Dendritic cell treated with granulocyte-macrophage colony-stimulating factor and Interleukin-4, amounts not matched to agents 40 ng/mL and 50 ng/mL, for 4 days (primary cell): Measurements from ENCODE around the gene TBC1D1.
A peak's percentile ranks its signal among the peaks of the same experiment; 100 is the strongest.
"Not testable (repeated sequence)": the region's sequence is repeated elsewhere in the genome, so short reads cannot be mapped to it uniquely, and the experiment has no call there.

Experiments used
- H3K27ac Mint-ChIP-seq: one replicate; pipeline ENCODE4 v1.8.0; 2022; ENCODE audit warnings: mild to moderate bottlenecking, mixed read lengths
- H3K27me3 Mint-ChIP-seq: one replicate; pipeline ENCODE4 v1.8.0; 2022; ENCODE audit warnings: mild to moderate bottlenecking, mixed read lengths
- H3K36me3 Mint-ChIP-seq: one replicate; pipeline ENCODE4 v1.8.0; 2022; ENCODE audit warnings: low read depth, mixed read lengths
- H3K4me1 Mint-ChIP-seq: one replicate; pipeline ENCODE4 v1.8.0; 2022; ENCODE audit warnings: low read depth, mixed read lengths
- H3K4me3 Mint-ChIP-seq: one replicate; pipeline ENCODE4 v1.8.0; 2022; ENCODE audit warnings: mild to moderate bottlenecking, moderate library complexity, mixed read lengths
- H3K9me3 Mint-ChIP-seq: one replicate; pipeline ENCODE4 v1.8.0; 2022; ENCODE audit warnings: mixed read lengths
- intact Hi-C: fragments of 100-400 bp; cut with micrococcal nuclease; formaldehyde crosslinking; loops from one replicate; pipeline ENCODE4 v1.15.0; 2022

Gene TBC1D1

DNA sequence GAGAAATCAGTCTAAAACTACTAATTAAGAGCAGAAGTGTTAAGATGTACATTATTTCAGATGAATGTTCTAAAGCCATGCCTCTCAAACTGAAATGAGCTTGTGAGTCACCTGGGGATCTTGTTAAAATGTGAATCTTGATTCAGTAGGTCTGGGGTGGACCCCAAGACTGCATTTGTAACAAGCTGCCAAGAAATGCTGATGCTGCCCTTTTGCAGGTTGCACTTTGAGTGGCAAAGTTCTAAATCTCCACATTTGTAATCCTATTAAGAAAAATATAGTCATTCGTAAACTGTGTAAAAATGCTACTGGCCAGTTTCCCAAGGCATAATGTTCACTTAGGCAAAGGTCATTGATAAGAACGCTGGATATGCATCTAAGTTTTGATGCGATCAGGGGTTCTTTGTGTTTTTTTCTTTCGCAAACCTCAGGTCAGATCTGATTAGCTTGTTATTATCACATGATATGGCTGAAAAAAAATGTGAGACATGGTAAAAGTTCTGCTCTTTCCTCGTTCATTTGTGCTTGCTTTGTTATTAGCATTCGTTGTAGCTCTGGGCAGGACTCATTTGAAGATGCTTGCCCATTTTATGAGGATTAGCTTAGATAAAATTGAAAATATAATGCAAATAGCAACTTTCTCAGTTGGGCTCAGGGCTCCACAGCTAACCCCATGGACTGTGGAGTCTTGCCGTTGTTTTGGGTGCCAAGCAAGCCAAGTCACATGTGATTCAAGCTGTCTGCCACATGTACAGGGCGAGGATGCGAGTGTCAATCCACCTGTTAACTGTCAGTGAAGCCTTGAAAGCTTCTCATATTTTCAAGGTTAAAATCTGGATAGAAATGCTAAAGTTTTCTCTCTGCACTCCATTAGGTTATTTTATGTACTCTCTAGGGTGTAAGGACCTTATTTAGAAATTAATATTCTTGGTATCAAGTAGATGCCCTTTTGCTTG lies 12.1 kb downstream of the TBC1D1 start:
- Mint-ChIP-seq H3K9me3 (no peaks in the 10 kb centered on the region), H3K27ac (no peak overlapping the region), H3K4me1 (peaks cover 24% of the 10 kb centered on the region), H3K4me3 (no peak overlapping the region), H3K36me3 (peaks cover 19% of the 10 kb centered on the region), H3K27me3 (no peaks in the 10 kb centered on the region)
- intact Hi-C loops: no loop called here

DNA sequence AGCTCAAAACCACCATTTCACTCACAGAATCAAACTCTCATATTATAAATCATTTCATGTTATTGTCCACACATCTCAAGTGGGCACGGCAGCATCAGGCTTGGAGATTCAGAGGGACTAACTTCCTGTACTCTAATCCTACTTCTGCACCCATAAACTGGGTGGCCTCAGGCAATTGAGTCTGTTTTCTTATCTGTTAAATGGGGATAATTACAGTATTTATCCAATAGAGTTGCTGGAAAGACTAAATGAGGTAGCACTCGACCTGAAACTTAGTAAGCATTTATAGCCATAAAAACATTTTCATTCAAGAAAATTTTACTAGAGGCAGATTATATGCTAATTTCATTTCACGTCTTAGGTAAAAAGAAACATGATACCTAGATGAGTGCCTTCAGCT lies 13.0 kb downstream of the TBC1D1 start:
- Mint-ChIP-seq H3K9me3 (no peaks in the 10 kb centered on the region), H3K36me3 (peaks cover 19% of the 10 kb centered on the region), H3K4me3 (no peak overlapping the region), H3K4me1 (peaks cover 26% of the 10 kb centered on the region), H3K27me3 (no peaks in the 10 kb centered on the region), H3K27ac (no peak overlapping the region)
- intact Hi-C loops: no loop called here

DNA sequence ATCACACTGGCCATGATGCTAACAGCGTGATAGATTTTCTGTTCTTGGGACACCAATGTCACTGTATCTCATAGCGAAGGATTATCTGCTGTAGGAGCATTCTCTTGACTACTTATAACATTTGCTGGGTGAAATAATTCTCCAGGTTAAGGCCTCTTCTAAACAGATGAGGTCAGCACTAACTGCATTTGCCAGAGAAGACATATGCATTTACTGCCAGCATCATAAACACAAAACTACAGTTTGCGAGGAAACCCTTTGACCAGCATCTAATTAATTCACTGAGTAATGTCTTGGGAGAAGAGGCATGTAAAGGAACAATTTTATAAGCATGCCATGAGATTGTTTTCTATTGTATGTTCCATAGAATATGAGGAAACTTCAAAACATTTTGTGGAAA lies 13.9 kb downstream of the TBC1D1 start:
- intact Hi-C loops: no loop called here
- peaks cover 13% of the 10 kb centered on the region for H3K36me3 Mint-ChIP-seq
- no peak overlapping the region for H3K4me3 Mint-ChIP-seq
- H3K27ac Mint-ChIP-seq: no peak overlapping the region
- H3K27me3 Mint-ChIP-seq: no peaks in the 10 kb centered on the region
- H3K4me1 Mint-ChIP-seq: peaks cover 26% of the 10 kb centered on the region
- H3K9me3 Mint-ChIP-seq: no peaks in the 10 kb centered on the region

DNA sequence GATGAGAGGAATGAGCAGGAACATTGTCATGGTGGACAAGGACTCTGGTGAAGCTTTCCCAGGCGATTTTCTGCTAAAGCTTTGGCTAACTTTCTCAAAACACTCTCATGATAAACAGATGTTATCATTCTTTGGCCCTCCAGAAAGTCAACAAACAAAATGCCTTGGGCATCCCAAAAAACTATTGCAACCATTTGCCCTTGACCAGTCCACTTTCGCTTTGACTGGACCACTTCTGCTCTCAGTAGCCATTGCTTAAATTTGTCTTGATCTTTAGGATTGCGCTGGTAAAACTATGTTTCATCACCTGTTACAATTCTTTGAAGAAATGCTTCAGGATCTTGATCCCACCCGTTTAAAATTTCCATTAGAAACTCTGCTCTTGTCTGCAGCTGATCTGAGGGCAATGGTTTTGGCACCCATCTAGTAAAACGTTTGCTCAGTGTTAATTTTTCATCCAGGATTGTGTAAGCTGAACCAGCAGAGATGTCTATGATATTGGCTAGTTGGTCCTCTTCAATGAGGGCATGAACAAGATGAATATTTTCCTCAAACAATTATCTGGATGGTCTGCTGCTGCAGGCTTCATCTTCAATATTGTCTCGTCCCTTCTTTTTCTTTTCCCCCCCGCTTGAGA lies 14.8 kb downstream of the TBC1D1 start:
- intact Hi-C loops: no loop called here
- no peaks in the 10 kb centered on the region for H3K9me3 Mint-ChIP-seq
- H3K27me3 Mint-ChIP-seq: no peaks in the 10 kb centered on the region
- no peak overlapping the region for H3K27ac Mint-ChIP-seq
- no peak overlapping the region for H3K4me3 Mint-ChIP-seq
- H3K4me1 Mint-ChIP-seq: peaks cover 26% of the 10 kb centered on the region
- peaks cover 9% of the 10 kb centered on the region for H3K36me3 Mint-ChIP-seq

DNA sequence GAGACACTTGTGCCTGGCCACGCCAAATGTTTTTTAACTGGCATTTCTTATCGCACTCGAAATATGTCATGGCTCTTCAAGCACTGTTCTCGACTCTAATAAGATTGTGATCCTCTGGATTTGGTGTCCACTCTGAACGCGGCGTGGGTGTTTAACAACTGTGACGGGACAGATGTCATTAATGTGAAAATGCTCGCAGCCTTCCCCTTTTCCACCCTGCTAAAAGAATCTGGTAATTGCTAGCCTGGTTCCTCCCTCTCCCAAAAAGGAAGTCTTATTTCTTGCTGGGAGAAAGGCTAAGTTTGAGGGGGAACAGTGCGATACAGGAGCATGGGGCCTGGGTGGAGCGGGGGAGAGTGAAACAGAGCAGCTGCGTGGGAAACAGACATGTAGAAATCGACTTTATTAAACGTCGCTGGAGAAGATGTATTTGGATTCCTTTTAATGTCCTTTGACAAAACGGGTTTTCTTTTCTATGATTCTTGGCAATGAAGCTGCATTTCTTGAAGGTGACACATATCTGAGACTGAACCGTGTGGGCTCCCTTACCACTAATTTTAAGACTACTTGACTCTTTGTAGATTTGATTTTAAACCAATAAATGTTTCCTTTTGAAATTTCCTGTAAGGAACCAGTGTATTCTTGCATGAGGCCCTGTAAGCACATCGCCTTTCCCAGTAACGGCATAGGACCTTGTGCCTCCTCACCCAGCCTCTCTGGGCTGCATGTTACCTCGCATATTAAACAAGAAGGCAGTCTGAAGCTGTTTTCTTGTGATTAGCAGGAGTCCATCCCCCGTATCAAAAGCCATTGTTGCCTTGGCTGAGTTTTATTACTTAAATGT lies 17.8 kb downstream of the TBC1D1 start:
- Mint-ChIP-seq H3K4me3 (no peak overlapping the region), H3K4me1 (peaks cover 26% of the 10 kb centered on the region), H3K27me3 (no peaks in the 10 kb centered on the region), H3K36me3 (no peaks in the 10 kb centered on the region), H3K9me3 (no peaks in the 10 kb centered on the region), H3K27ac (peak overlapping the region; percentile 71)
- intact Hi-C loops: no loop called here

DNA sequence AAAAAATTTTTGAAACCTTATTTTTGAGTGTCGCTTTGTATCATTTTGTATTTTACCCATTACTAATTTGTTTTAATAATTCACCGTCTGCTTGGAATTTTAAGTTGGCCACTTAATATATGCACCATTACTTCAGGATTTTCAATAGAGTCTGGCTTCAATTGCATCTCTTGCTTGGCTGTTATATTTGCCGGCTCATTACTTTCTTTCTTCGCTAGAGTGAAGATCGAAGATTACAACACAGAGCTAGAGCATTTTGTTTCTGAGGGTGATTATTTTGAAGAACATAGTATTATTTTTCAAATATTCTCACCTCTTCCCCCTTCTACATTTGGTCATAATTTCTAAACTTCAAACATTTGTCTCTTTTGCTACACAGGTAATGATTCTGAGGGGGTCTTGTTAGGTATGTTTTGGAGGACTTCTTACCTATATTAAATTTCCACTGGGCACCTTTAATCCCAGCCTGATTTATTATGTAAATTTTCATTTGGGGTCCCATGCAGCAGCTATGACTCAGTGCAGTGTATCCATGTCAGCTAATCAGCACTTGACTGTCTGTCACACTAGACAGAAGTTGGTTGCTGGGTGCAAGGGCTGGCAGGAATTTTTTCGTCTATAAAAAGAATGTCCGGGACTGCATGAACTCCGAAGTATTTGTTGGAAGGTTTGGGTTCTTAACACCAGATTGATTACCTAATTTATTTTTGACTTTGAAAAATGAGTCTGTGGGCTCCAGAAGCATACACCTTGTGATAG lies 18.6 kb downstream of the TBC1D1 start:
- H3K27ac Mint-ChIP-seq: no peak overlapping the region

DNA sequence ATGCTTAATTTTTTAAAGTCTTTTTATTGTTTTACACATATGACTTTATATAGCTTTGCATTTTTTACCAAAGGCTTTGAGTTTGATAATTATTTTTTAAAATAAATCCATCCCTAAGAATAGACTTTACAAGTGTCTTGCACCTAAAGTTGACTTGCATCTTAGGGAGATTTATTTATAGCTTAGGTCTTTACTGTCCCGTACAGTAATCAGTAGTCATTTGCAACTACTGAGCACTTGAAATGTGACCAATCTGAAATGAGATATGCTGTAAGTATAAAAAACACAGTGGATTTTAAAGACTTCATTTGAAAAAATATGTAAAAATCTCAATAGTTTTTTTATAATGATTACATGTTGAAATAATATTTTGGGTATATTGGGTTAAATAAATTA lies 19.2 kb downstream of the TBC1D1 start:
- peaks cover 26% of the 10 kb centered on the region for H3K4me1 Mint-ChIP-seq
- no peak overlapping the region for H3K27ac Mint-ChIP-seq
- H3K4me3 Mint-ChIP-seq: no peak overlapping the region
- H3K9me3 Mint-ChIP-seq: no peaks in the 10 kb centered on the region
- intact Hi-C loops: no loop called here
- no peaks in the 10 kb centered on the region for H3K36me3 Mint-ChIP-seq
- no peaks in the 10 kb centered on the region for H3K27me3 Mint-ChIP-seq

More for the DNA sequence above, 18.6 kb downstream of the TBC1D1 start:
- Mint-ChIP-seq H3K9me3 (no peaks in the 10 kb centered on the region), H3K36me3 (no peaks in the 10 kb centered on the region), H3K27me3 (no peaks in the 10 kb centered on the region), H3K4me3 (no peak overlapping the region), H3K4me1 (peaks cover 26% of the 10 kb centered on the region)
- intact Hi-C loops: no loop called here

DNA sequence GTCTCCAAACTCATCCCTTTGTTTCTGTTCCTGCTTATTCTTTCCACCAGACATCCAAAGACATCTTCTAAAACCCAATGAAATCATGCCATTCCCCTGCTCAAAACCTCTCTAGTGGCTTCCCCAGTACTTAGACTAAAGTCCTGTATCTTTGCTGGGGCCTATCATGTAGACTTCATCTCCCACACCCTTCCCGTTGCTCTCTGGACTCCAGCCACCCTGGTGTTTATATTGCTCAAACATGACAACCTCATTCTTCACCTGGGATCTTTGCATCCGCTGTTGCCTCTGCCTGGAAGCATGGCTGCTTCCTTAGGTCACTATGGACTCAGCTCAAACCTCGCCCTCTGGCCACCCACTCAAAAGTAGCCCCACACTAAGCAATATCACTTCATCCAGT lies 23.7 kb downstream of the TBC1D1 start:
- Mint-ChIP-seq H3K4me3 (no peak overlapping the region), H3K9me3 (no peaks in the 10 kb centered on the region), H3K27ac (no peak overlapping the region), H3K27me3 (no peaks in the 10 kb centered on the region), H3K36me3 (no peaks in the 10 kb centered on the region), H3K4me1 (peaks cover under 1% of the 10 kb centered on the region)
- intact Hi-C loops: no loop called here

DNA sequence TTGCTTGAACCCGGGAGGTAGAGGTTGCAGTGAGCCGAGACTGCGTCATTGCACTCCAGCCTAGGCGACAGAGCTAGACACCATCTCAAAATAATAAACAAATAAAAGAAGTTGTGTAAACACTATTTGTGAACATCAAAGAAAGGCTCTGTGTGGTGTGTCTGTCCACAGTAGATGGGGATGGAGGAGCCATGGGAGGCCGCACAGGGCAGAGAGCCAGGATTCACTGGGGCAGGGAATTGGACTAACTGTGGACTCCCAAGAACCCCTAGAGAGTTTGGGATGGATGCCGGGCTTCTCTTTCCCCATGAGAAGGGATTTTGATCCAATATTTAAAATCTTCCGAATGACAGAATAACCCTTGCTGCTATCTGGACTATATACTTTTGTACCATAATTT lies 26.5 kb downstream of the TBC1D1 start:
- H3K36me3 Mint-ChIP-seq: no peaks in the 10 kb centered on the region
- no peak overlapping the region for H3K4me3 Mint-ChIP-seq
- no peaks in the 10 kb centered on the region for H3K9me3 Mint-ChIP-seq
- no peaks in the 10 kb centered on the region for H3K27me3 Mint-ChIP-seq
- no peak overlapping the region for H3K27ac Mint-ChIP-seq
- intact Hi-C loops: no loop called here
- peaks cover 24% of the 10 kb centered on the region for H3K4me1 Mint-ChIP-seq

DNA sequence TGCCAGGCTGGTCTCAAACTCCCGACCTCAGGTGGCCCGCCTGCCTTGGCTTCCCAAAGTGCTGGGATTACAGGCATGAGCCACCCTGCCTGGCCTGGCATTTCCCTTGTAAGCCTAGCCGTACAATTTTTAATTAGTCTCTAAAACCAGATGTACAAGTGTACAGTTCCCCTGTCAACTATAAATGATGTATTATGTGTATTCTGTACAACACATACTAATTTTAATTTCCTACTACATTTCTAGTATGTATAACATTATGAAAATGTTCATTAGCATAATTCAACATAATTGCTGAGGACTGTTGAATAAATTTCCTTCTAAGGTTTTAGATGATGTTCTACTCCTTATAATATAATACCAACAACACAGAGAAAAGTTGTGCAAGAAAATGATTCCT lies 27.8 kb downstream of the TBC1D1 start:
- peaks cover 28% of the 10 kb centered on the region for H3K4me1 Mint-ChIP-seq
- no peak overlapping the region for H3K27ac Mint-ChIP-seq
- no peaks in the 10 kb centered on the region for H3K9me3 Mint-ChIP-seq

DNA sequence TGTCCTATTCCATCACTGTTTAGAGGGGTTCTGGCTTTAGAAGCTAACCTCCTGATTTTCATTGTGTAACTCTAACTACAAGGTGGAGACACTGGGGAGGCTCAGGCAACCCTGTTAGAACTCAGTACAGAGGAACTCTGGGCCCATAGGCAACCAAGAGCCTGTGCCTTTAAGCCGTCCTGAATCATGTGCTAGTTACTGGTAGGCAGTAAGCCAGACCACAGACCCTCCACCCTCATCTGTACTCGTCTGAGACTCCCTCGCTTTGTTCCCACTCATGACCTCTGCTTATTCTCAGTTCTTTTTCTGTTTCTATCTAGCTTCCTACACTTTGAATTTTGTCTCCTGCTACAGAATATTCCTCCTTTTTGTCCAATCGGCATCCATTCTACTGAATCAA lies 31.4 kb downstream of the TBC1D1 start:
- peak overlapping the region; percentile 35 for H3K27ac Mint-ChIP-seq
- H3K36me3 Mint-ChIP-seq: no peaks in the 10 kb centered on the region
- H3K4me1 Mint-ChIP-seq: peaks cover 37% of the 10 kb centered on the region
- H3K4me3 Mint-ChIP-seq: no peak overlapping the region
- H3K27me3 Mint-ChIP-seq: no peaks in the 10 kb centered on the region
- no peaks in the 10 kb centered on the region for H3K9me3 Mint-ChIP-seq
- intact Hi-C loops: no loop called here

More for the DNA sequence above, 27.8 kb downstream of the TBC1D1 start:
- Mint-ChIP-seq H3K4me3 (no peak overlapping the region), H3K27me3 (no peaks in the 10 kb centered on the region), H3K36me3 (no peaks in the 10 kb centered on the region)
- intact Hi-C loops: no loop called here

DNA sequence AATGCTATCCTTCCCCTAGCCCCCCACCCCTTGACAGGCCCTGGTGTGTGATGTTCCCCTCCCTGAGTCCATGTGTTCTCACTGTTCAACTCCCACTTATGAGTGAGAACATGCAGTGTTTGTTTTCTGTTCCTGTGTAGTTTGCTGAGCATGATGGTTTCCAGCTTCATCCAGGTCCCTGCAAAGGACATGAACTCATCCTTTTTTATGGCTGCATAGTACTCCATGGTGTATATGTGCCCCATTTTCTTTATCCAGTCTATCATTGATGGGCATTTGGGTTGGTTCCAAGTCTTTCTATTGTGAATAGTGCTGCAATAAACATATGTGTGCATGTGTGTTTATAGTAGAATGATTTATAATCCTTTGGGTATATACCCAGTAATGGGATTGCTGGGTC lies 32.2 kb downstream of the TBC1D1 start:
- H3K9me3 Mint-ChIP-seq, H3K4me3 Mint-ChIP-seq, H3K27me3 Mint-ChIP-seq, intact Hi-C loops, H3K36me3 Mint-ChIP-seq: not testable (repeated sequence)
- H3K4me1 Mint-ChIP-seq: peaks cover 37% of the 10 kb centered on the region
- H3K27ac Mint-ChIP-seq: peak overlapping the region; percentile 35

DNA sequence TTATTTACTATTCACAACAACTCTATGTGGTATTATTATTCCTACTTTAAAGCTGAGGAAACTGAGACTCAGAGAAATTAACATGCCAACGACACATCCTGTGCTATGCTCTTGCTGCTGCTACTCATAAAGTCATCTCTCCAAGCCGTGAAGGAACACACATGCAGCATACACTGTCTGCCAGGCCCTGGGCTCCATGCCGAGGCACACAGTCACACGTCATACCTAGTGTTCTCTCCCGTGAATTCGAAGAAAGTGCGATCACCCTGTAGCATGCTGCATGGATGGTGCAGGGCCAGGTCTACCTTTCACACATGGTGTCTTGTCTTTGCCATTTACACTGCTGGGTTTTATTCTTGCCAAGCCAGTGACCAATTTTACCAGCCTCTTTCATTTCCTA lies 34.1 kb downstream of the TBC1D1 start:
- Mint-ChIP-seq H3K27ac (no peak overlapping the region), H3K36me3 (peaks cover 6% of the 10 kb centered on the region), H3K4me3 (no peak overlapping the region)

More for the DNA sequence above, 34.1 kb downstream of the TBC1D1 start:
- H3K9me3 Mint-ChIP-seq: no peaks in the 10 kb centered on the region
- no peaks in the 10 kb centered on the region for H3K27me3 Mint-ChIP-seq
- intact Hi-C loops: no loop called here
- H3K4me1 Mint-ChIP-seq: peaks cover 32% of the 10 kb centered on the region
